ENCODE data around the gene SHISAL1.

DNA sequence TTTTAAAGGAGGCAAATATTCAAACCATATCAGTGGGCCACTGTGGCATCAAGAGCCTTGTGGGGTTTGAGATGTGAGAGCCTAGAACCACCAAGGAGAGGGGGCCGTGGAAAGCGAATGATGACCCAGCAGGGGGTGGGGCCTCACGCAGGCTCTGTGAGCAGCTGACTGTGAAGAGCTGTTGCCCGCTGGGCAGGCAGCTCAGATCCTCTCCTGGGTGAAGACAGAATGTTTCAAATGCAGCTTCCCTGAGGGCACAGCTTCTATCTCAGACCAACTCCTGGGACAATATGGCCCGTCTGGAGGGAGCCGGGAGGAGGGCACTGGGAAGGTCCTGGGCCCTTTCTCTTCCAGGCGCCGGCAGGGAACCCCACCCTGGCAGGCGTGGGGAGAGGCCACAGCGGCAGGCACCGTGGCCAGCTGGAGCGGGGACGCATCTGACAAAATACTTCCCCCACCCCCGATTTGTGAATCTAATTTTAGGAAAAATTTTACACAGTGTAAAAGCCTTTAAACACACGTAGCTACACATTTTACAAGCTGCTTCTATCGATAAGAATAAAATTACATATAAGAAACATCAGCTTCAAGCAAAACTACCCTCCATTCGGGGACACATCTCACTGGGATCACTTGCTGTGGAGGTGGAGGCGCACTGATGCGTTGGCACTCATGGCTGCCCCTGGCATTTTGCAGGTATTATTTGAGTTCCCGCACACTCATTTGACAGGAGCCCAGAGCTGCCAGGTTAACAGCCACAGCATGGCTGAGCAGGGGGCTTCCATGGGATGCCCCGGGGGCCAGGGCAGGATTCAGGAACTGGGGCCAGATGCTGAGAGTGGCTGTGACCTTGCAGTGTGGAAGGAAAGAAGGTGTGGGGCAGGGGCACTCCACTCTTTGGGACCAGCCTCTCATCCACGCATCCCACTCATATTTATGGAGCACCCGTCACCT is 91.7 kb downstream of the SHISAL1 start:
- TF ChIP-seq, protein P1, sequence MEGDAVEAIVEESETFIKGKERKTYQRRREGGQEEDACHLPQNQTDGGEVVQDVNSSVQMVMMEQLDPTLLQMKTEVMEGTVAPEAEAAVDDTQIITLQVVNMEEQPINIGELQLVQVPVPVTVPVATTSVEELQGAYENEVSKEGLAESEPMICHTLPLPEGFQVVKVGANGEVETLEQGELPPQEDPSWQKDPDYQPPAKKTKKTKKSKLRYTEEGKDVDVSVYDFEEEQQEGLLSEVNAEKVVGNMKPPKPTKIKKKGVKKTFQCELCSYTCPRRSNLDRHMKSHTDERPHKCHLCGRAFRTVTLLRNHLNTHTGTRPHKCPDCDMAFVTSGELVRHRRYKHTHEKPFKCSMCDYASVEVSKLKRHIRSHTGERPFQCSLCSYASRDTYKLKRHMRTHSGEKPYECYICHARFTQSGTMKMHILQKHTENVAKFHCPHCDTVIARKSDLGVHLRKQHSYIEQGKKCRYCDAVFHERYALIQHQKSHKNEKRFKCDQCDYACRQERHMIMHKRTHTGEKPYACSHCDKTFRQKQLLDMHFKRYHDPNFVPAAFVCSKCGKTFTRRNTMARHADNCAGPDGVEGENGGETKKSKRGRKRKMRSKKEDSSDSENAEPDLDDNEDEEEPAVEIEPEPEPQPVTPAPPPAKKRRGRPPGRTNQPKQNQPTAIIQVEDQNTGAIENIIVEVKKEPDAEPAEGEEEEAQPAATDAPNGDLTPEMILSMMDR (IDR thresholded peaks at IDR 0.05 in 2 of 3, conservative IDR thresholded peaks at IDR 0.05 in 1 of 3; ENCODE audit: control insufficient read depth in 2 of 3, extremely low read depth in 1 of 3, insufficient read depth in 1 of 3, low read depth in 3 of 3, low read length in 3 of 3) = no peak
- TF ChIP-seq KDM1A (IDR thresholded peaks at IDR 0.05; ENCODE audit: borderline replicate concordance) = no peak
- no peak for TF ChIP-seq GABPA (IDR thresholded peaks at IDR 0.05; ENCODE audit: low read depth)
- TF ChIP-seq, protein P2, sequence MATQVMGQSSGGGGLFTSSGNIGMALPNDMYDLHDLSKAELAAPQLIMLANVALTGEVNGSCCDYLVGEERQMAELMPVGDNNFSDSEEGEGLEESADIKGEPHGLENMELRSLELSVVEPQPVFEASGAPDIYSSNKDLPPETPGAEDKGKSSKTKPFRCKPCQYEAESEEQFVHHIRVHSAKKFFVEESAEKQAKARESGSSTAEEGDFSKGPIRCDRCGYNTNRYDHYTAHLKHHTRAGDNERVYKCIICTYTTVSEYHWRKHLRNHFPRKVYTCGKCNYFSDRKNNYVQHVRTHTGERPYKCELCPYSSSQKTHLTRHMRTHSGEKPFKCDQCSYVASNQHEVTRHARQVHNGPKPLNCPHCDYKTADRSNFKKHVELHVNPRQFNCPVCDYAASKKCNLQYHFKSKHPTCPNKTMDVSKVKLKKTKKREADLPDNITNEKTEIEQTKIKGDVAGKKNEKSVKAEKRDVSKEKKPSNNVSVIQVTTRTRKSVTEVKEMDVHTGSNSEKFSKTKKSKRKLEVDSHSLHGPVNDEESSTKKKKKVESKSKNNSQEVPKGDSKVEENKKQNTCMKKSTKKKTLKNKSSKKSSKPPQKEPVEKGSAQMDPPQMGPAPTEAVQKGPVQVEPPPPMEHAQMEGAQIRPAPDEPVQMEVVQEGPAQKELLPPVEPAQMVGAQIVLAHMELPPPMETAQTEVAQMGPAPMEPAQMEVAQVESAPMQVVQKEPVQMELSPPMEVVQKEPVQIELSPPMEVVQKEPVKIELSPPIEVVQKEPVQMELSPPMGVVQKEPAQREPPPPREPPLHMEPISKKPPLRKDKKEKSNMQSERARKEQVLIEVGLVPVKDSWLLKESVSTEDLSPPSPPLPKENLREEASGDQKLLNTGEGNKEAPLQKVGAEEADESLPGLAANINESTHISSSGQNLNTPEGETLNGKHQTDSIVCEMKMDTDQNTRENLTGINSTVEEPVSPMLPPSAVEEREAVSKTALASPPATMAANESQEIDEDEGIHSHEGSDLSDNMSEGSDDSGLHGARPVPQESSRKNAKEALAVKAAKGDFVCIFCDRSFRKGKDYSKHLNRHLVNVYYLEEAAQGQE (IDR thresholded peaks at IDR 0.05; ENCODE audit: low read depth, low read length) = no peak
- no peak for TF ChIP-seq POLR2AphosphoS5 (IDR thresholded peaks at IDR 0.05; ENCODE audit: low read length)
- no peak for TF ChIP-seq CBFB (IDR thresholded peaks at IDR 0.05; ENCODE audit: low read depth)
- TF ChIP-seq NR2C2 (IDR thresholded peaks at IDR 0.05; ENCODE audit: borderline replicate concordance, control insufficient read depth, insufficient read length, low read depth) = no peak
- no peak for TF ChIP-seq ZNF207 (IDR thresholded peaks at IDR 0.05; ENCODE audit: borderline replicate concordance)
- TF ChIP-seq SRF (IDR thresholded peaks at IDR 0.05; ENCODE audit: low read depth in 2 of 2, low read length in 2 of 2) = no peak
- no peak for TF ChIP-seq SIX5 (IDR thresholded peaks at IDR 0.05; ENCODE audit: low read depth, low read length, severe bottlenecking)
- TF ChIP-seq POLR2A (IDR thresholded peaks at IDR 0.05; ENCODE audit: low read depth, low read length) = no peak
- no peak for TF ChIP-seq EZH2 (IDR thresholded peaks at IDR 0.05; ENCODE audit: borderline replicate concordance, control insufficient read depth, low read depth, low read length)
- TF ChIP-seq NR2C1 (IDR thresholded peaks at IDR 0.05) = no peak
- no peak for TF ChIP-seq MTA2 (IDR thresholded peaks at IDR 0.05; ENCODE audit: low read depth)

Measured in GM12878 (cell line).